Retinal pigment epithelial cell (primary cell): Measurements from ENCODE around the gene L3MBTL1.

Experiments used
- DNase-seq: peaks from one replicate; pipeline ENCODE4 v3.0.0-alpha.2; 2010; ENCODE audit warnings: low read depth
- H3K4me3 ChIP-seq: 2 replicates; pipeline ENCODE4 v1.5.1; 2011; ENCODE audit warnings: mild to moderate bottlenecking, low read length, control low read depth, moderate library complexity
- CTCF ChIP-seq: conservative IDR thresholded peaks from 2 replicates; pipeline ENCODE4 v1.5.1; 2011; ENCODE audit warnings: low read depth, low read length, control low read depth, inconsistent platforms

The L3MBTL1 gene

DNA sequence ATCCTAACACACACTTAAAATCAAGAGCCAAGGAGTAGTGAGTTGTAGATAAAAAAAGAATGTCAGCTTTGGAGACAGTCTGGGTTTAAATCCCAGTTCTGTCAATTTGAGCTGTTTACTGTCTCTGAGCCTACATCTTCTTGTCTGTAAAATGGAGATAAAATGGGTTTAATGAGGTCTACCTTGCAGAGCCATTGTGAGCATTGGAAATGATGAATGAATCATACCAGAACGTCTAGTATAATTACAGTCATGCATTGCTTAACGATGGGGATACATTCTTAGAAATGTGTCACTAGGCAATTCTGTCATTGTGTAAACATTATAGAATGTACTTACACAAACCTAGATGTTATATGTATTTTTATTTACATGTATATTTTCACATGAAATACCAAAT is 33.7 kb downstream of the L3MBTL1 start:
- DNase-seq = no peak
- TF ChIP-seq CTCF = no peak
- H3K4me3 ChIP-seq = no peak overlapping the region

DNA sequence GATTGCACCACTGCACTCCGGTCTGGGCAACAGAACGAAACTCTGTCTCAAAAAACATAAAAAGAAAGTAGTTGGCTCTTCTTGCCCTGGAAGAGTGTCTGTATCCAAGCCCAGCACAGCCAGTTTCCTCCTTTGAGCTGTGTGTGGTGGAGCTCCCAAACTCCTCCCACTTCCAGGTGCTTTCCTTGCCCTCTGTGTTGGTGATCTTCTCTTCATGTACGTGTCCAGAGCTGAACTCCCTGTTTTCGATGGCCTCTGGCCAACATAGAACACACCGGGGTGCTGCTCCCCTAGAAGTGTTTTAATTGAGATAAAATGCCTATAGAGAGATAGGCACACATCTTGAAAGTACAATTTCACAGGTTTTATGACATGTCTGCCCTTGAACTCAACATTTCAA is 34.7 kb downstream of the L3MBTL1 start:
- no peak for TF ChIP-seq CTCF
- no peak for DNase-seq
- no peak overlapping the region for H3K4me3 ChIP-seq

DNA sequence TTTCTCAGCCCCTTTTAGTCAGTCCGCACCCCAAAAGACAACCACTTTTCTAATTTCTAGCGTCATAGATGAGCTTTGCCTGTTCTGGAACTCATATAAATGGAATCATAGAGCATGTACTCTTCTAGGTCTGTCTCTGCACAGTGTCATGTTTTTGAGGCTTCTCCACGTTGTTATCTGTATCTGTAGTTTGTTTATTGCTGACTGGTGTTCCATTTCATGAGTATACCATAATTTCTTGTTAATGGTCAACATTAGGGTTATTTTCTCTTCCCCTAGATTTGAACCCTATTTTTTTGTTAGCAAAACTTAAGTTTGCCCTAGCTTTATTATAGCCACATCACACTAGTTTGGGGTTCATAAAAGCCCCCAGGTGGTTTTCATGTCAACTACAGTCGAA is 35.2 kb downstream of the L3MBTL1 start:
- no peak for DNase-seq
- no peak for TF ChIP-seq CTCF

GRCh38 chr20:43543138-43543537 is 35.6 kb downstream of the L3MBTL1 start:
- no peak for TF ChIP-seq CTCF
- DNase-seq = no peak
- no peak overlapping the region for H3K4me3 ChIP-seq

More for the DNA sequence above, 35.2 kb downstream of the L3MBTL1 start:
- no peak overlapping the region for H3K4me3 ChIP-seq

DNA sequence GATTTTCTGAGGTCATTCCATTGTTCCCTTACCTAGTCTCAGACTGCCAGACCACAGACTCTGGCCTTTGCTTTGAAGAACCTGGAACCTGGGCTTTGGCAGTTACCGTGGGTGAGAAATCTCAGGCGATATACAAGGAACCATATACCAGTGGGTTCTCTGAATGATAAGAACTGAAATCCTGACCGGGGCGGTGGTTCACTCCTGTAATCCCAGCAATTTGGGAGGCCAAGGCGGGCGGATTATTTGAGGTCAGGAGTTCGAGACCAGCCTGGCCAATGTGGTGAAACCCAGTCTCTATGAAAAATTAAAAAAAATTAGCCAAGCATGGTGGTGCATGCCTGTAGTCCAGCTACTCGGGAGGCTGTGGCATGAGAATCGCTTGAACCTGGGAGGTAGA is 37.0 kb downstream of the L3MBTL1 start:
- TF ChIP-seq CTCF = no peak
- no peak overlapping the region for H3K4me3 ChIP-seq
- no peak for DNase-seq

DNA sequence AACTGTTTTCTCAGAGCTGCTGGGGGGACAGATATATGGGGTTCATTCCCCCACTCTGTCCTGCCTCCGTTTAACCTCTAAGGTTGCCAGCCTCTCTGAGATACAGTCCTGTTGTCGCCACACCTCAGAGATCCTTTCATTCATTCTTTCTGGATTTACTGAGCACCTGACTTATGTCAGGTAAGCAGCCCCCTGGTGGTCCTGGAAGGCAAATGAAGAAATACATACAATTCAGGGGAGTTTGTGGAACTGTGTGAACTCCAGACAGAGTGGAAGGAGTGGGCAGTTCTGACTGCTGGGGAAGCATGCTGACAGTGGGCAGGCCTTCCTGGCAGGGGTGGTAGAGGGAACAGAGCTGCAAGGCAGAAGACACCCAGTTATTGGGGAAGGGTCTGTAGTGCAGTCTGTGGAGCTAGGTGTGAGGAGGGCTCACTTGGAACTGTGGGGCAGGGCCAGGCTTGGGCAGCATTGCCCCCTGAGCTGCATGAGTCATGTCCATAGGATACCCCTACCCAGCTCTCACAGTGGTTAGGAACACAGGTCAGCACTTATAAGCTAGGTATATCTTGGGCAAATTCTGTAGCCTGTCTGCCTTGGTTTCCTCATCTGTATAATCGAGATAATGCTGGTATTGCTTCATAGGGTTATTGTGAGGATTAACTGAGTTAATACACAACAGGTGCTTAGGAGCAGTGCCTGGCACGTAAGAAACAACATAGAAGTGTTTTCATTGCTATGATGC is 38.5 kb downstream of the L3MBTL1 start:
- DNase-seq = no peak
- no peak overlapping the region for H3K4me3 ChIP-seq
- TF ChIP-seq CTCF = no peak

- DNase-seq = no peak
- H3K4me3 ChIP-seq = no peak overlapping the region
- TF ChIP-seq CTCF = no peak
These were observed 40.9 kb downstream of the L3MBTL1 start for GRCh38 chr20:43548273-43548880.
